Measurements from ENCODE around the gene ADCY3.

ADCY3 gene

DNA sequence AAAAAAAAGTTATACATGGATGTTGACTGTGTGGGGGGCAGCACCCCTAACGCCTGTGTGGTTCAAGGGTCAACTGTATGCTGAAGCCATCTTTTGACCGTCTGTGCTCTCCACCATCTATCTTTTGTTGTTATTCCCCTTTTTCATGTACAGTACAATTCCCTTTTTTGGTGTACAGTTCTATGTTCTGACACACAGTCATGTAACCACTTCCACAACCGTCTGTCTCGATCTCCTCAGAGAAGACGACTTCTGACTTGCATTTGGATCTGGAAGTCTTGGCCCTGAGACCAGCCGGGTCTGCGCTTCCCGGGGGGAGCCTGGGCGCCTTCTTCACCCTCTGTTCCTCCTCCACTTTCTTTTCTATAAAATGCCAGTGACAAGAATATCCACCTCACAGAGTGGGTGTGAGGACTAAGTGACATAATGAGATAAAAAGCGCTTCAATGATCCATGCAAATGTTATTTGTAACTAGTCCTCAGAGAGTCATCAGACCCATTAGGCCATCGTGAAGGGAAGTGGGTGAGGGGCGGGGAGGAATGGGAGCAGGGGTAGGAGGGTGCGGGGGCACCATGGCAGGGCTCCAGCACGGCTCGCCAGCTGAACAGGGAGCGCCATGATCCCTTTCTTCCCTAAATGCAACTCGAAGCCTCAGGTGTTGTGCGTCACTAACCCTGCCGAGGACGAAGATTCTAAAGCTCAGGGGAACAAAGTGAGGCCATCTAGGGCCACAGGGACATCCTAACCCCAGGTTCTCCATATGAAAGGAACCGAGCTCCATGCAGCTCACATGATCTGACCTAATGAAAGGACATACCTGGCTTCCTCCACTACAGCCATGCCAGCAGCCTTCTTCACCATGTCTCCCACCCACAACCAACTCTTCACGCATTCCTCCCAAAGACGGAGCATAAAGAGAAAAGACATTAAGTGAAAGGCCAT, 16.6 kb downstream of the ADCY3 start:
- no peak for DNase-seq (ENCODE audit: low spot score)

DNA sequence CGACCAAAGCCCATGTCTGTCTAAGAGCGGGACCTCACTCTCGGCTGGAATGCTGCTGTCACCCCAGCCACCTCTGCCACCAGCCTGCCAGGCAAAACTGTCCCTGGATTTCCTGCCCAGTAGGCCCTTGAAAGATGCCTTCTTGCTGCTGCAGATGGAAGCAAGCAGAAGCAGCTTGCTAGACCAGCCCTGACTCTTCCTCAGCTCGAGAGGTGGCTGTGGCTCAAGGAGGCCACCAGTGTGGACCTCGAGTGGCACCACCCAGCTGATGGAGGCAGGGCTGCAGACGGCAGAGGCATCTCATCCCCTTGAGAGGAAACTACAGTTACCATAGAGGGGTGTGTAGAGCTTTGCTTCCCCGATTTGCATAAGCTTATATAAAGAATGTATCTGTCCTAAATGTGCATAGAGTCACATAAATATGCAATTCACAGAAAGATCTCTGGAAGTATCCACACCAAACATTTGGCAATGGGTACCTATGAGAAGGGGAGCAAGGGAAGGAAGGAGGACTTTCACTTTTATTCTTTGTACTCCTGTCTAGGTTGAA, 20.6 kb downstream of the ADCY3 start:
- no peak for DNase-seq (ENCODE audit: low spot score)

DNA sequence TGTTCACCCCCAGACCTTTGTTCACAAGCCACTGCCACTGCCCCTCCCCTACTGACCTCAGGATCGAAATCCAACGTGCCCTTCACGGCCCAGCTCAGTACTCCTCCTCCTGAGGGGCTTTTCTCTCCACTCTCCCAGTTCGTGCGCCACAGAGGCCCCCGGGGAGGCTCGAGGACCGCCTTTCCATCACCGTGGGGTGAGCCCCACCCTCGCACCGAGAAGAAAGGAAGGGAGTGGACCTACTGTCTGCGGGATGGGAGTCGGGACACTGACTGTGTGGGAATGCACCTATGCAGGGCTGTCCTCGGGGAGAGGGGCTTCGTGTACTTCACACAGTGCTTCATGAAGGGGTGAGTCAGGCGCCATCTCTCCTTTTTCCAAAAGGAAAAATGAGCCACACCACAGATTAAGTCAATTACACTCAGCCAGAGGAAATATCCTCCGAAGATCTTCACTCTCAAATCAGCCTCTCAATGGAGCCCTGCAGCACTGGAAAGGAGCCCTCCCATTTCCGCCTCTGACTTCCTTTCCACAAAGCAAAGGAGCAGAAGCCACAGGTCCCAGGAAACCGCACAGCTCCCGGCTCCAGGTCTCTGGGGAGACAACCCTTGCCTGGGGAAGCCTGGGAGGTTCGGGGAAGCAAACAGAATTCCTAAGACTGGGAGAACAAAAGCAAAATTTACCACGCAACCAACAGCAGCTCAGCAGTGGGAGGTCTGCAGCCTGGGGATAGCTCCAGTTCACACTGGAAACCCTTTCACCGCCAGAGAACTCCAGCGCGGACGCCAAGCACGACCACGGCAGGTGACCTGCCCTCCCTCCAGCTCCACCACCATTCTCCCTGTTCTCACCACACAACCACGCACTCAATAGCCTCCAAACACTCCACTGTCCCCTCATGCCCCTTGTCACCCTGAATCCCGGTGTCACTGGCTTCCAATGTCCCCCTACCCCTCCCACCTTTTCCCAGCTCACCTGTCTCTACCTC, 21.6 kb downstream of the ADCY3 start:
- no peak for DNase-seq (ENCODE audit: low spot score)

DNA sequence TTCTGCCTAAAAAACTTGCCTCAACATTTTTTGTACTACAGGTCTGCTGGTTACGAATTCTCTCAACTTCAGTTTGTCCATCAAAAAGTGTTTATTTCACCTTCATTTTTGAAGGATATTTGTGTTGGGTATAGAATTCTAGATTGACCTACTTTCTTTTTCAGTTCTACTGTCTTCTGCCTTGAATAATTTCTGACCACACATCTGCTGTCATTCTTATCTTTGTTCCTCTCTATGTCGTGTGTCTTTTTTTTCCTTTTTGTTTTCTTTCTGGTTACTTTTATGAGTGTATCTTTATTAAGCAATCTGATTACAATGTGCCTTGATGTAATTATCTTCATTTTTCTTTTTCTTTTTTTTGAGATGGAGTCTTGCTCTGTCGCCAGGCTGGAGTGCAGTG, 25.3 kb downstream of the ADCY3 start:
- no peak for DNase-seq (ENCODE audit: low spot score)

DNA sequence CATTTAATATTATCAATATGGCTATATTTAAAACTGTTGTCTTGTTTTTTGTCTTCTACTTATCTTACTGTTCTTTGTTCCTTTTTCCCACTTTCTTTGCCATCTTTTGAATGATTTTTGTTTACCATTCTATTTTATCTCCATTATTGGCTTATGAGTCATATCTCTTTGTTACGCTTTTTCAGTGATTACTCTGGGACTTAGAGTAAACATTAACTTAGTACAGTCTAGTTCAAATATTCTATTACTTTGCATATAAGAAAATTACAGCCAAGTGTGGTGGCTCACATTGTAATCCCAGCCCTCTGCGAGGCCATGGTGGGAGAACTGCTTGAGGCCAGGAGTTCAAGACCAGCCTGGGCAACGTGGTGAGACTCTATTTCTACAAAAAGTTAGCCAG, 26.1 kb downstream of the ADCY3 start:
- DNase-seq (ENCODE audit: low spot score), result no peak

GRCh38 chr2:24892928-24893327, 27.1 kb downstream of the ADCY3 start:
- DNase-seq (ENCODE audit: low spot score), result no peak

DNA sequence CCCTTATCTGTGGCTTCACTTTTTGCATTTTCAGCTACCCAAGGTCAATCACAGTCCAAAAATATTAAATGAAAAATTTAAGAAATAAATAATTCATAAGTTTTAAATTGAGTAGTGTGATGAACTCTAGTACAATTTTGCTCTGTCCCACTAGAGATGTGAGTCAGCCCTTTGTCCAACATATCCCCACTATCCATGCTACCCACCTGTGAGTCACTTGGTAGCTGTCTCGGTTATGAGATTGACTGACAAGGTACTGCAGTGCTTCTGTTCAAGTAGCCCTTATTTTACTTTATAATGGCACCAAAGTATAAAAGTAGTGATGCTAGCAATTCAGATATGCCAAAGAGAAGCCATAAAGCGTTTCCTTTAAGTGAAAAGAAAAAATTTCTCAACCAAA, 28.8 kb downstream of the ADCY3 start:
- DNase-seq (ENCODE audit: low spot score), result no peak

- no peak for DNase-seq (ENCODE audit: low spot score)
These were observed 30.8 kb downstream of the ADCY3 start for GRCh38 chr2:24889221-24889620.

- DNase-seq (ENCODE audit: low spot score), result no peak
These were observed 31.9 kb downstream of the ADCY3 start for GRCh38 chr2:24888177-24888576.

GRCh38 chr2:24887307-24887874, 32.6 kb downstream of the ADCY3 start:
- DNase-seq (ENCODE audit: low spot score), result no peak

- DNase-seq (ENCODE audit: low spot score), result no peak
These were observed 33.2 kb downstream of the ADCY3 start for GRCh38 chr2:24886691-24887304.

GRCh38 chr2:24886126-24886501, 33.9 kb downstream of the ADCY3 start:
- no peak for DNase-seq (ENCODE audit: low spot score)

- no peak for DNase-seq (ENCODE audit: low spot score)
These were observed 34.6 kb downstream of the ADCY3 start for GRCh38 chr2:24885221-24886125.

- DNase-seq (ENCODE audit: low spot score), result no peak
These were observed 36.1 kb downstream of the ADCY3 start for GRCh38 chr2:24883946-24884345.

- DNase-seq (ENCODE audit: low spot score), result no peak
These were observed 38.4 kb downstream of the ADCY3 start for GRCh38 chr2:24881623-24882022.

GRCh38 chr2:24881158-24881557, 38.9 kb downstream of the ADCY3 start:
- no peak for DNase-seq (ENCODE audit: low spot score)

DNA sequence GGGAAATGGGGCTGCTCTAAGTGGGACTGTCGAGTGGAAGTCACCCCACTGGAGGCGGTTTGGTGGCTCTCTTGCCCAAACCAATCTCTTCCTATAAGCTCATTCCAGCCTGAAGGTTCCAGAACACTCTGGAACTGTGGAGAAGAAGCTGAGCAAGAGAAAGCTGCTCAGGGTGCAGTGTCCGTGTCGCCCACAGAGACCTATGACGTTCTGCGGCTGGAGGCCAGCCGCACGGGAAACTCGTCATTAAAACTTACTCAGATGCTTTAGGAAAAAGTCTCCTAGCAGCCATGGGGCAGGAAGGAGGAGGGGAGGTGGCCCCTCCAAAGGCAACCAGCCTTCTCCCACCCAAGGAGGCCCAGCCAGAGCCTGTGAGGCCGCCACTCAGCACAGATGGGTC, 41.7 kb downstream of the ADCY3 start:
- DNase-seq (ENCODE audit: low spot score), result no peak

DNA sequence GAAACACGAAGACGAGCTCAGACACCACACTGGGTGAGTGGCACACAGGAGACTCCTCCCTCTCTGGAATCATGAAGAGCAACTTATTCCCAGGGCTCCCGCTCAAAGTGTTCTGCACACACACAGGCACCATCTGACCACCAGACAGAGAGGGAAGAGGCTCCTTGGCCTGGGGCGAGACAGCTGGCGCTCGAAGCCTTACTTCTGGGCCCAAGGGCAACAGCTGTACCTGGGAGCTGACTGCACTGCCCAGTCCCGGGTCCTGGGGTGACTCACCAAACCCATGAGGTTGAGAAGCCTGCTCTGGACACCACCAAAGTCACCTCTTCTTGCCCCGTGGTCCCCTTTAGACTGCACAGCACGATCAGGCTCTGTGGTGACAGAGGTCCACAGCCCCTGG, 42.4 kb downstream of the ADCY3 start:
- DNase-seq (ENCODE audit: low spot score), result no peak

DNA sequence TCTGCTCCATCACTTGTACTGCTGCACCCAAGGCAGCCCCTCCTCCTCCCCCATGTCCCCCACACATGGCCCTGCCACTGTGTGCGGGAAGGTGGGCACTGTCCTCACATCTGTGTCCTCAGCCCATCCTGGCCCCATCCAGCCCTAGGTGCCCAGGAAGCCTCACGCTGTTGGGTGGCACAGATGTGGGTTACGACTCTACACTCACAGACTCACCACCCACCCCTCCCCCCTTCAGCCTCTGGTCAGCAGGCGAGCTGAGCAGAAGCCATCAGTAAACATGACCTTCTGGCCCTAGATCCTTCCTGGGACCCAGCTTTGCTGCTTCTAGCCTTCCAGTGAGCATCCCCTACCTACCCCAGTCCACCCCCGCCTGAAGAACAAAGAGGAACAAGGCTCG, 43.0 kb downstream of the ADCY3 start:
- no peak for DNase-seq (ENCODE audit: low spot score)

- DNase-seq (ENCODE audit: low spot score), result no peak
These were observed 44.1 kb downstream of the ADCY3 start for GRCh38 chr2:24875901-24876300.

- DNase-seq (ENCODE audit: low spot score), result no peak
These were observed 44.8 kb downstream of the ADCY3 start for GRCh38 chr2:24875272-24875671.
